Cortex of kidney (tissue), 1 donor: Measurements from ENCODE around the gene ZNF648.
"Not testable (repeated sequence)": the region's sequence is repeated elsewhere in the genome, so short reads cannot be mapped to it uniquely, and the experiment has no call there.

Source experiments
- DNase-seq: peaks from one replicate; lab custom pipeline; 2025; lab: John Stamatoyannopoulos, UW

ZNF648 gene

GRCh38 chr1:182061594-182061993, at the start of gene ZNF648:
TSS of gene ZNF648 (minus strand) at chr1:182061712. CDS start at chr1:182058010, 3,702 bp downstream.
- DNase-seq = no peak

- no peak for DNase-seq
These were observed 49.1 kb upstream of the ZNF648 start for GRCh38 chr1:182110635-182111034.

GRCh38 chr1:182109771-182110170, 48.3 kb upstream of the ZNF648 start:
- no peak for DNase-seq

GRCh38 chr1:182107209-182107608, 45.7 kb upstream of the ZNF648 start:
- DNase-seq = no peak

GRCh38 chr1:182102043-182102416, 40.5 kb upstream of the ZNF648 start:
- no peak for DNase-seq

GRCh38 chr1:182101415-182102042, 40.0 kb upstream of the ZNF648 start:
- no peak for DNase-seq

GRCh38 chr1:182098301-182098700, 36.8 kb upstream of the ZNF648 start:
- DNase-seq = no peak

- DNase-seq = no peak
These were observed 34.4 kb upstream of the ZNF648 start for GRCh38 chr1:182095946-182096345.

- DNase-seq = not testable (repeated sequence)
These were observed 33.0 kb upstream of the ZNF648 start for GRCh38 chr1:182094514-182095005.

- no peak for DNase-seq
These were observed 32.3 kb upstream of the ZNF648 start for GRCh38 chr1:182093781-182094180.

- DNase-seq = no peak
These were observed 30.8 kb upstream of the ZNF648 start for GRCh38 chr1:182092336-182092735.

- no peak for DNase-seq
These were observed 29.6 kb upstream of the ZNF648 start for GRCh38 chr1:182091083-182091482.

GRCh38 chr1:182087719-182088350, 26.3 kb upstream of the ZNF648 start:
- no peak for DNase-seq

GRCh38 chr1:182087304-182087703, 25.8 kb upstream of the ZNF648 start:
- no peak for DNase-seq

GRCh38 chr1:182086620-182087019, 25.1 kb upstream of the ZNF648 start:
- DNase-seq = no peak

- DNase-seq = no peak
These were observed 24.6 kb upstream of the ZNF648 start for GRCh38 chr1:182086136-182086535.

GRCh38 chr1:182085726-182086125, 24.2 kb upstream of the ZNF648 start:
- no peak for DNase-seq

GRCh38 chr1:182084487-182085316, 23.2 kb upstream of the ZNF648 start:
- no peak for DNase-seq

GRCh38 chr1:182083851-182084486, 22.5 kb upstream of the ZNF648 start:
- no peak for DNase-seq

- DNase-seq = no peak
These were observed 19.6 kb upstream of the ZNF648 start for GRCh38 chr1:182080955-182081582.

GRCh38 chr1:182080040-182080439, 18.5 kb upstream of the ZNF648 start:
- DNase-seq = no peak

GRCh38 chr1:182071924-182072323, 10.4 kb upstream of the ZNF648 start:
- no peak for DNase-seq
